Measurements from ENCODE around the gene DUSP1. TPM values are rescaled to one million over a fixed set of nuclear protein-coding genes. Genes with fewer than 3 reads are reported as not detected.

Gene DUSP1
- total RNA-seq, 1 experiment from 2014 or later: 16.6 TPM

GRCh38 chr5:172774561-172775315, 3.7 kb upstream of the DUSP1 start:
- no peak for TF ChIP-seq YY1 (IDR thresholded peaks at IDR 0.05; ENCODE audit: extremely low read depth, insufficient replicate concordance, low read depth, low read length)
- intact Hi-C loops (cut with micrococcal nuclease): loop anchor here (5.0 kb wide), 1 partner anchor 48 kb away; no protein-coding TSS in a partner anchor
- Histone ChIP-seq H2AFZ (ENCODE audit: low read depth, low read length, poor library complexity, severe bottlenecking) (no peak overlapping the region), H3K27me3 (ENCODE audit: insufficient read depth, low read length) (no peaks in the 10 kb centered on the region), H3K4me2 (ENCODE audit: low read length) (no peak overlapping the region), H4K20me1 (ENCODE audit: insufficient read depth) (no peaks in the 10 kb centered on the region), H3K79me2 (ENCODE audit: insufficient read depth, low read length) (peaks cover 8% of the 10 kb centered on the region), H3K9me3 (ENCODE audit: control insufficient read depth in 1 of 2, insufficient read depth in 1 of 2, low read depth in 1 of 2, low read length in 2 of 2) (no peaks in the 10 kb centered on the region), H3K9me2 (ENCODE audit: insufficient read depth) (no peaks in the 10 kb centered on the region), H3K4me1 (ENCODE audit: control insufficient read depth in 1 of 2, insufficient read depth in 2 of 2, low read length in 2 of 2) (peaks cover 39 to 59% of the 10 kb centered on the region in 2 experiments), H3K36me3 (ENCODE audit: control insufficient read depth in 1 of 2, insufficient read depth in 2 of 2, low read length in 2 of 2) (no peaks in the 10 kb centered on the region), H3K4me3 (replicated peaks in 1 of 2; ENCODE audit: low read depth in 1 of 2, low read length in 2 of 2) (no peak overlapping the region), H3K9ac (ENCODE audit: low read length) (no peak overlapping the region), H3K27ac (ENCODE audit: low read depth, low read length) (no peak overlapping the region)
- ChIA-PET RAD21 (ENCODE audit: low non-redundant PET in 1 of 2, low total read pairs in 2 of 2, uncharacterized antibody in 2 of 2, unreplicated experiment in 2 of 2) (no interaction called here), CTCF (interaction anchor here (1.4 kb wide), 1 partner anchor 158 kb away, joined by 3 read pairs; no protein-coding TSS in a partner anchor), POLR2A (no interaction called here)
- ATAC-seq: no peak
- BruUV-seq (replicated peaks): no TSS peak
- DNase-seq (ENCODE audit: low read depth, low spot score): no peak

GRCh38 chr5:172773481-172774469, 2.8 kb upstream of the DUSP1 start:
- Histone ChIP-seq H3K79me2 (ENCODE audit: insufficient read depth, low read length) (peaks cover 17% of the 10 kb centered on the region), H3K4me1 (ENCODE audit: control insufficient read depth in 1 of 2, insufficient read depth in 2 of 2, low read length in 2 of 2) (peaks cover 35 to 57% of the 10 kb centered on the region in 2 experiments), H3K4me3 (replicated peaks in 1 of 2; ENCODE audit: low read depth in 1 of 2, low read length in 2 of 2) (no peak overlapping the region), H3K9me3 (ENCODE audit: control insufficient read depth in 1 of 2, insufficient read depth in 1 of 2, low read depth in 1 of 2, low read length in 2 of 2) (no peaks in the 10 kb centered on the region), H3K4me2 (ENCODE audit: low read length) (no peak overlapping the region), H4K20me1 (ENCODE audit: insufficient read depth) (no peaks in the 10 kb centered on the region), H3K9ac (ENCODE audit: low read length) (no peak overlapping the region), H3K36me3 (ENCODE audit: control insufficient read depth in 1 of 2, insufficient read depth in 2 of 2, low read length in 2 of 2) (peaks cover 1 to 9% of the 10 kb centered on the region in 2 experiments; a peak in 3 of 4 replicates), H3K9me2 (ENCODE audit: insufficient read depth) (no peaks in the 10 kb centered on the region), H2AFZ (ENCODE audit: low read depth, low read length, poor library complexity, severe bottlenecking) (no peak overlapping the region), H3K27ac (ENCODE audit: low read depth, low read length) (no peak overlapping the region), H3K27me3 (ENCODE audit: insufficient read depth, low read length) (no peaks in the 10 kb centered on the region)
- CTCF ChIA-PET: interaction anchor here (1.4 kb wide), 1 partner anchor 9 kb away, joined by 7 read pairs; no protein-coding TSS in a partner anchor
- POLR2A ChIA-PET: no interaction called here
- no peak for DNase-seq (ENCODE audit: low read depth, low spot score)
- RAD21 ChIA-PET (ENCODE audit: low non-redundant PET in 1 of 2, low total read pairs in 2 of 2, uncharacterized antibody in 2 of 2, unreplicated experiment in 2 of 2): no interaction called here
- BruUV-seq (replicated peaks): no TSS peak
- intact Hi-C loops (cut with micrococcal nuclease): no loop called here
- ATAC-seq: no peak
- TF ChIP-seq JUND (IDR thresholded peaks at IDR 0.05) (no peak), MAX (IDR thresholded peaks at IDR 0.05) (no peak), EZH2phosphoT487 (IDR thresholded peaks at IDR 0.05; ENCODE audit: borderline replicate concordance) (no peak), CBX3 (IDR thresholded peaks at IDR 0.05; ENCODE audit: low read depth) (no peak), ATF3 (IDR thresholded peaks at IDR 0.05) (no peak), ZNF274 (IDR thresholded peaks at IDR 0.05; ENCODE audit: low read depth, low read length) (no peak), EGR1 (IDR thresholded peaks at IDR 0.05; ENCODE audit: low read depth) (no peak), TCF7L2 (IDR thresholded peaks at IDR 0.05; ENCODE audit: borderline replicate concordance, extremely low read depth, insufficient read depth, insufficient read length) (no peak), POLR2A (IDR thresholded peaks at IDR 0.05; ENCODE audit: borderline replicate concordance, extremely low read depth, insufficient read depth, insufficient read length) (no peak), ZBTB33 (IDR thresholded peaks at IDR 0.05; ENCODE audit: extremely low read depth, insufficient replicate concordance, low read length) (no peak), FOSL1 (IDR thresholded peaks at IDR 0.05; ENCODE audit: low read depth) (no peak), ELF1 (IDR thresholded peaks at IDR 0.05; ENCODE audit: borderline replicate concordance, low read depth) (no peak), SRF (IDR thresholded peaks at IDR 0.05; ENCODE audit: low read depth) (no peak), ZFX (IDR thresholded peaks at IDR 0.05) (no peak), CEBPB (IDR thresholded peaks at IDR 0.05; ENCODE audit: low read depth) (no peak)

Measured in HCT116 (cell line).